Fibroblast of skin of scalp (primary cell): ENCODE data around the gene GIPC1. TPM values are rescaled to one million over a fixed set of nuclear protein-coding genes. Genes with fewer than 3 reads are reported as not detected.
"Not testable (repeated sequence)": the region's sequence is repeated elsewhere in the genome, so short reads cannot be mapped to it uniquely, and the experiment has no call there.

ENCODE experiments used
- DNase-seq: peaks from one replicate; pipeline ENCODE4 v3.0.0-alpha.2; 2013
- polyA plus RNA-seq, 2 experiments: library from polyadenylated mRNA; unstranded; fragments of 120-200 nt; gene quantifications; one replicate each; pipeline ENCODE4 v1.2.1, GENCODE V29; 2013; ENCODE audit not compliant: insufficient read length in 2 of 2

Gene GIPC1, protein sequence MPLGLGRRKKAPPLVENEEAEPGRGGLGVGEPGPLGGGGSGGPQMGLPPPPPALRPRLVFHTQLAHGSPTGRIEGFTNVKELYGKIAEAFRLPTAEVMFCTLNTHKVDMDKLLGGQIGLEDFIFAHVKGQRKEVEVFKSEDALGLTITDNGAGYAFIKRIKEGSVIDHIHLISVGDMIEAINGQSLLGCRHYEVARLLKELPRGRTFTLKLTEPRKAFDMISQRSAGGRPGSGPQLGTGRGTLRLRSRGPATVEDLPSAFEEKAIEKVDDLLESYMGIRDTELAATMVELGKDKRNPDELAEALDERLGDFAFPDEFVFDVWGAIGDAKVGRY
- 102 TPM for polyA plus RNA-seq (2013, experiment 1 of 2; ENCODE audit: insufficient read length)
- 90.5 TPM for polyA plus RNA-seq (2013, experiment 2 of 2; ENCODE audit: insufficient read length)

DNA sequence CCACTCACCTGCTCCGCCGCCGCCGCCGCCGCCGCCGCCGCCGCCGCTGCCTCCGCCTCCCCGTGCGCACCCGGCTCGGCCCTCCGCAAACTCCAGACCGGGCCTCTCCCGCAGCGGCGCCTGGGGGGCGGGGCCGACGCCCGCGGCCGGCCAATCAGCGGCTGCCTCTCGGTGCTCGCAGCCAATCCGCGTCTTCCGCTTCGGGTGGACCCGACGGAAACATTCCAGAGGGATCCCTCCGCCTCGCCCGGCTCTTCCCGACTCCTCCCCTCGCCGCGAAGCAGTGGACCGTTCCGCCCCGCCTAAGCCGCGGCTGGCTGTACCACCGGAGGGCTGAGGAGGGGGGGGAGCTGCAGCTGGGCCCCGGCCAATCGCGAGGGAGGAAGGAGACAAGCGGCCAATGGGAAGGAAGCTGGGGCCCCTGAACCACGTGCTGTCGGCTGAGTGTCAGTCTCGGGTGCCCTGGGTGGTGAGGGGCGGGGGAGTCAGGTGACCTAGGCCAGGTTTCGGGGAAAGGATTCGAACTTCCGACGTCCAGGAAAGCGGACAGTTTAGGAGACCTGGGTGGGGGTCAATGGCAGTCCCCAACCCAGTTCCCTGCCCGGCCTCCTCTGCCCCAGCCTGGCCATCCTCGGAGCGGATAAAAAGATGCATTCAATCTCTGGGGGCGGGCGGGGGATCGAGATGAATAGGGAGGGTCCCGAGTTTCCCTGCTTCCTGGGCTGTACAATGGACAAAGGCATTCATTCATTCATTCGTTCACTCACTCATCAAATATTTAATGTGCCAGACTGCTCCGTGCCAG lies at the start of gene GIPC1:
GIPC1 (minus strand) TSS at position 99 of the 805 bp plus-strand sequence. CDS start 13,151 bp downstream, outside the sequence.
- DNase-seq, result peak; percentile 100

DNA sequence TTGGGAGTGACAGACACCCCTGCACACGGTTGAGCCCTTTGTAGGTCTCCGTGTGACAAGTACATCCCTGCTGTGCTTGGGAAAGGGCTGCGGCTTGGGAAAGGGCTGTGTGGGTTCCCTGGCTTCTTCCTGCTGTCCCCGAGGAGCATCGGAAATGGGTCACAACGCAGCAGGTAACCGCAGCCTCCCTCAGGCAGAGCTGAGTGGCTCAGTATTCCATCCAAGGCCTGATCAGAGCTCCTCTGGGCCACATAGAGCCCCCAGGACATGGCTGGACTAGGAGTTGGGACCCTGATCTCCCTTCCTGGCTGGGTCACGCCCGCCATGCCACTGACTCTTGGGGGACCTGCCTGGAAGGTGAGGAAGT lies 49.8 kb upstream of the GIPC1 start:
- no peak for DNase-seq

DNA sequence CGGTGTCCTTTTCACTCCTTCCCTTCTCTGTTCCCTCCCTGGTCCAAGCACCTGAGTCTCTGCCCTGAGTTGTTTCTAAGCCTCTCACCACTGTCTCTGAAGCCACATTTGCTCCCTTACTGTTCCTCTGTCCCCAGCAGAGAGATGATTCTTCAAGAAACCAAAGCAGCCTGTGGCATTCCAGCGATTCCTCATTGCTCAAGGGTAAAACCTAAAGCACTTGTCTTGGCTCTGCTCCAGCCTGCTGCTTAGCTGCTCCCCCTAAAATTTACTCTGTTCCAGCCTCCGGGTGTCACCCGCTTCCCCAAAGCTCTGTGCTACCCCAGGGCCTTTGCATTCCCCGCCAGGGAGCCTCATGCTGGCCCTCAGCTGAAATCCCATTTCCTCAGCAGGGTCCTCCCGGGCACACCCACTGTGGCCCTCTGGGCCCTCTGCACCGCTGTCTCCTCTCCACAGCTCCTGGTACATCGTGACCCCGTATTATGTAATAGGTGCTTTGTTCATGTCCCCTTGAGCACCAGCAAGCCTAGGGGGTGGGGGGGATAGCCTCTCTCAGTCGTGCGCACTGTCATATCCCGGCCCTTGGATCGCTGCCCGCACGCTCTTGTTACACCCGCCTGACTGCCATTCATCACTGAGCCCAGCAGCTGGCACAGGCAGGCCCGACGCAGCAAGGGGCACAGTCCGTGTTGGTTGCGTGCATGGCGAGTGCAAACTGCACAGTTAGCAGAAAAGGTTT lies 49.2 kb upstream of the GIPC1 start:
- peak; percentile 56 for DNase-seq

DNA sequence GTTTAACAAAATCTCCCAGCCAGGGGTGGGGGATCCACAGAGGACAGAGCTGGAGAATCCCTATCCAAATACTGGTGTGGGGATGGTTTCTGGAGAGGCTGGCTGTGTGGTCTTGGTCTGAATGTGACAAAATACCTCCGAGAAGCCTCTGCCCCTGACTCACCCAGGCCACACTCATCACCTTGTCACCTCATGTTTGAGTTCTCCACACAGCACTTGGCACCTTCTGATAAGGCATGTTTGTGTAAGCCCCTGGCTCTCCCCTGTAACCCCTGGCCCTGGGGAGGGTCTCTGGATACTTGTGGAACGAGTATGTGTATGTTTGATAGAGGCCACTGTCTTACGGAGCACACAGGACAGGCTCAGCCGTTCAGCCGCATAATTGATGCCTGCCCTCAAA lies 48.1 kb upstream of the GIPC1 start:
- DNase-seq, result no peak

DNA sequence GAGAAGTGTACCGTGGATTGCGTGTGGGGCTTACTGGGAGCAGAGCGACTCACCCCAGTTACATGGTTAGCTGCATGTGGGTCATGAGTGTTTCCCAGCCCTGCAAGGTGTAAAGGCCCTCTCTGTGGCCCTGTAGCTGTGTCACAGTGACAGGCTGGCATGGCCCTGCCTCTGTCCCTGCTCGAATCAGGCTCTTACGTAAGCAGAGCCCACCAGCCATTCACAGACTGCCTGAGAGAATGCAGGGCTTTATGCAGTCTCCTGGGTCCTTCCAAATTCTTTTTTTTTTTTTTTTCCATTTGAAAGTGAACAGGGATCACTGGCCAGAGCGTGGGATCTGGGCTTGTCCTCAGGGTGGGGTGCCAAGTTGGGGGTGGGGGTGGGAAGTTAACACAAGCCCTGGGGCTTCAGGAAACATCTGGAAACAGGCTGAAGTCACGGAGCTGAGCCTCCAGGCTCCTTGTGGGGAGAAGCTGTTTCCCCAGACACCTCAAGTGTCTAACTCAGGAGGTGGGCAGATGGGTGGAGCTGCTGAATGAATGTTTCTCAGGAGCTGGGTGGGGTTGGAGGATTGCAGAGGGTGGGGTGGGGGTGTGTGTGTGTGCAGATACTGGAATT lies 46.9 kb upstream of the GIPC1 start:
- DNase-seq, result peak; percentile 56

DNA sequence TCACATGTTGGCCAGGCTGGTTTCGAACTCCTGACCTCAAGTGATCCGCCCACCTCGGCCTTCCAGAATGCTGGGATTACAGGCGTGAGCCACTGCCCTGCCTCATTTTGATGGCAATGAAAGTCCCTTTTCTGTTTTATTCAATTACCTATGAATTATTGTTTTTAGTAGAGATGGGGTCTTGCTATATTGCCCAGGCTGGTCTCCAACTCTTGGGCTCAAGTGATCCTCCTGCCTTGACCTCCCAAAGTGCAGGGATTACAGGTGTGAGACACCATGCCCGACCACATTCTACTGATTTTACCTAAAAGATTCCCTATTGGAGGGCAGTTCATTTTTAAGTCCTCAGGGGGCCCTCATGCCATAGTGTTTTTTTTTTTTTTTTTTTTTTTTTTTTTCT lies 46.1 kb upstream of the GIPC1 start:
- not testable (repeated sequence) for DNase-seq

DNA sequence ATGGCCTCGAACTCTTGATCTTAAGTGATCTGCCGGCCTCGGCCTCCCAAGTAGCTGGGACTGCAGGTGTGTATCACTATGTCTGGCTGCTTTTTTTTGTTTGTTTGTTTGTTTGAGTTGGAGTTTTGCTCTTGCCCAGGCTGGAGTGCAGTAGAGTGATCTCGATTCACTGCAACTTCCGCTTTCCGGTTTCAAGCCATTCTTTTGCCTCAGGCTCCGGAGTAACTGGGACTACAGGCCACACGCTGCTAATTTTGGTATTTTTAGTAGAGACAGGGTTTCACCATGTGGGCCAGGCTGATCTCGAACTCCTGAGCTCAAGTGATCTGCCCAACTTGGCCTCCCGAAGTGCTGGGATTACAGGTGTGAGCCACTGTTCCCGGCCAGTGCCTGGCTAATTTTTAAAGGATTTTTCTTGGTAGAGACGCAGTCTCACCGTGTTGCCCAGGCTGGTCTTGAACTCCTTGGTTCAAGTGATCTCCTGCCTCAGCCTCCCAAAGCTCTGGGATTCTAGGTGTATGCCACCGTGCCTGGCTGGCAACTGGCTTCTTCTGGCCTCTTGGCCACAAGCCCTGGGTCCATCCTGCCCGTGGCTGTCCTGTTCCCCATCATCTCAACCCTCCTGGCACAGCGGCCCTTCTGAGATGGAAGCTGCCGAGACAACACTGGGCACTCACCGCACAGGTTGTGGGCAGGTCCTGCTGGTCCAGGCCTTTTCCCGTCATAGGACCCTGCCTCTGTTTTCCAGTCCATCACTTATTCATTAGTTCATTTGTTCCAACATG lies 45.0 kb upstream of the GIPC1 start:
- DNase-seq, result no peak

DNA sequence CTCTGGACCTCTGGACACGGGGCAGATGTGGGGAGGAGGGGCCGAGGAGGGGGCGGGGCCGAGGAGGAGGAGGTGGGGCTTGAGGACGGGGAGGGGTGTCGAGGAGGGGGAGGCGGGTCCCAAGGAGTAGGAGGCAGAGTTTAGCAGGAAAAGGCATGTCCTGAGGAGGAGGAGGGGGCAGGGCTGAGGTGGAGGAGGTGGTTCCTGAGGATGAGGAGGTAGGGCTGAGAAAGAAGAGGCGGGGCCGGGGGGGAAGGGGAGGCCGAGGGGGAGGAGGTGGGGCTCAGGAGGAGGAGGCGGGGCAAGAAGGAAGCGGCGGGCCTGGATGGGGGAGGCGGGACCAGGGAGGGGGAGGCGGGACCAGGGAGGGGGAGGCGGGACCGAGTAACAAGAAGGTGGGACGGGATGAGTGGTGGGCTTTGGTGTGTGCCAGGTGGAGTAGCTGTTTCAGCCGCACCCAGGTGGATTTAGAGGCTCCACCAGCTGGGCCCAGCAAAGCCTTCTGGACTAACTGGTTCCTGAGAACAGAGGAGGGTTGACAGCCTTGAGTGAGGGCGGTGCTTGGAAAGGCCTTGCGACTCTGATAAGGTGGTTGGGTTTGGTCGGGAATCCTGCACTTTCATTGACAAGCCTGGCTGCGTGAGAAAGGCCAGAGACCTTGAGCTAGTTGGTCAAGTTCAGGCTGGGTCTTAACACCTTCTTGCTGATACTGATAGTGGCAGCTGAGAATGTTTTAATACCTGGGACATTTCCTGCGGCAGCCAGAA lies 41.2 kb upstream of the GIPC1 start:
- peak; percentile 38 for DNase-seq

DNA sequence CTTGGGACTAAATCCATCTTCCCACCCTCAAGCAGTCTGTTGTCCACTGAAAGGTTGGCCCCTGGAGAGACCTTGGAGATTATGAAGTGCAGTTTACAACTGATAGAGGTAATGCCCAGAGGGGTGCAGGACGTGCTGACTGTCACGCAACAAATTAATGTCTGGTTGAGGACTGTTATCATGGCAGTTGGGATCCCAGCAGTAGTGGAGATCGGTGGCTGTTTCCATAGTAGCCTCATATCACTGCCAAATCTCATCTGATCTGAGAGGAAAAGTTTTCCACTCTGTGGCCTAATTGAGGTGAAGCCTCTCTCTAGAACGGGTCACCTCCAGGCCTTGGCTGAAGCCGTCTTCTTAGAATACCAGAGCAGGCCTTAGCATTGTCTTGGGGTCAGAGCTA lies 37.5 kb upstream of the GIPC1 start:
- DNase-seq, result no peak

DNA sequence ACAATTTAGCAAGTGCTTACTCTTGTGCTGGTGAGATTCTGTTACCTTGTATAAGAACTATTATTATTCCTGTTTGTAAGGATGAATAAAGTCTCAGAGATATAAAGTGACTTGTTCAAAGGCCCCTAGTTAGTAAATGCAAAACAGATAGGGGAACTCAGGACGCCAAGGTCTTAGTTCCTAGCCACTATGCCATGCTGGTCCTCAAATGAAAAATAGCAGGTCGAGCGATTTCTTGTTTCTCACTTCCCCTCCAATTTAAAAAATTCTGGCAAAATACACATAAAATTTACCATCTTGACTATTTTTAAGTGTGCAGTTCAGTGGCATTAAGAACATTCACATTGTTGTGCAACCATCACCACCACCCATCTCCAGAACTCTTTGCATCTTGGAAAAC lies 34.6 kb upstream of the GIPC1 start:
- no peak for DNase-seq

DNA sequence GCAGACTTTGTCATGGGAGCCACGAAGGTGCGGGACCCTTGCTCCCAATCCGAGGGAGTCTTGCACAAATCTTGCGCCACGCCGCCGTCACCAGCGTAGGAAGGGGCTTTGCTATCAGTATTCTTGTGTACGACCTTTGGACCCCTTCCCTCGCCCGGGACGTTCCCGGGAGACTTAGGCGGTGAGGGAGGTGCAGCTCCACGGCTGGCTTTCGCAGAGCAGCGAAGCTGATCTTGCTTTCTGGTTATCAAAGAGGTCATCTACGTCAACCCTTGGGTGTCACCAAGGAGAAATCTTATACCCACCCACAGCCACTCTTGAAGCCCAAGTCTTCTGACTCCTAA lies 34.0 kb upstream of the GIPC1 start:
- no peak for DNase-seq

DNA sequence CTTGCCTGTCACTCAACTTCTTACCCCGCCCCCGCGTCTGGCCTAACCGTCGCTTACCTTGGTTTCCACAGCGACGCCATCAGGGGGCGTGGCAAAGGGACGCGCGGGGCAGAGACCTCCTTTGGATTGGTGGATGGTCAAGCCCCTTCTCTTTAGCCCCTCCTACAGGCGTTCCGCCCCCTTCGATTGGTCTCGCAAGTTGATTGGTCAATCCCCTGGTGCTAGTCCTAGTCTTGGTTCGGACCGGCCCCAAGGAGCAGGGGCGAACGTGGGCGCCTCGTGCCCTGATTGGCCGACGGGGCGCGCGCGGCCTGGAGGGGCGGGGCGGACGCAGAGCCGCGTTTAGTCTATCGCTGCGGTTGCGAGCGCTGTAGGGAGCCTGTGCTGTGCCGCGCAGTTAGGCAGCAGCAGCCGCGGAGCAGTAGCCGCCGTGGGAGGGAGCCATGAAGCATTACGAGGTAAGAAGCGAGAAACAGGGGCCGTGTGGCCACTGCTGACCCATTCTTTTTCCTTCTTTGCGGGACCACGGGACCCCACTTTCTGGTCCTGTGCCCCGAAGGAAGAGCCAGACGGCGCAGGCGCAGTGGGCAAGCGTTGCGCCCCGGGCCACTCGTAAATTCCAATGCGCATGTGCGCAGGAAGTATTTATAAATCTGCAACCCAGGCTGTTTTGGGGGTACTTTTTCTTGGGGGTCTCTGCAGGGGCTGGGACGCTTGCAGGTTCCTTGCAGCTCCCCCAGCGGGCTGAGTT lies 33.5 kb upstream of the GIPC1 start, which contains the start of gene TECR:
TECR (plus strand) TSS at position 341 of the 751 bp plus-strand sequence; CDS start at position 444, 103 bp downstream.
- peak; percentile 100 for DNase-seq

DNA sequence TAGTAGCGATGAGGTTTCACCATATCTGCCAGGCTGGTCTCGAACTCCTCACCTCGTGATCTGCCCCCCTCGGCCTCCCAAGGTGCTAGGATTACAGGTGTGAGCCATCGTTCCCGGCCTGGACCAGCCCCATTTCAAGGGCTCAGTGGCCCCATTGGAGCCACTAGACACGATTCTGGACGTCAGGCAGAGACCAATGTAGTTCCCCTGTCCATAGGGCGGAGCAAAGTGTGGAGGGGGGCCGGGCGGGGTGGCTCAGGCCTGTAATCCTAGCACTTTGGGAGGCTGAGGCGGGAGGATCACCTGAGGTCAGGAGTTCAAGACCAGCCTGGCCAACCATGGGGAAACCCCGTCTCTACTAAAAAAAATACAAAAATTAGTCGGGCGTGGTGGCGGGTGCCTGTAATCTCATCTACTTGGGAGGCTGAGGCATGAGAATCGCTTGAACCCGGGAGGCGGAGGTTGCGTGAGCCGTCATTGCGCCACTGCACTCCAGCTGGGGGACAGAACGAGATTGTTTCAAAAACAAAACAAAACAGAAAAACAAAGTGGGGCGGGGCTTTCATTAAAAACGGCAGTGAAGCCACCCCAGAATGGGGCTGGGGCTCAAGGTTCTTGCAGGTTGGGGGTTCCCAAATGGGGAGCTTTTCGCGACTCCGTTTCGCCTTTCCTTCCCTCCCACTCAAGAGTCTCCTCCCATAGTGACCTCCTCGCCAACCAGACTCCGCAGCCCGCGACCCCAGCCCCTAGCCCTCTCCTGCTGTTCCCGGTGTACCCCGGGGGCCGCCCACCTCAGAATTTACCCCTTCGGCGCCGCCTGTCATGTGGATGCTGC lies 32.7 kb upstream of the GIPC1 start:
- no peak for DNase-seq

DNA sequence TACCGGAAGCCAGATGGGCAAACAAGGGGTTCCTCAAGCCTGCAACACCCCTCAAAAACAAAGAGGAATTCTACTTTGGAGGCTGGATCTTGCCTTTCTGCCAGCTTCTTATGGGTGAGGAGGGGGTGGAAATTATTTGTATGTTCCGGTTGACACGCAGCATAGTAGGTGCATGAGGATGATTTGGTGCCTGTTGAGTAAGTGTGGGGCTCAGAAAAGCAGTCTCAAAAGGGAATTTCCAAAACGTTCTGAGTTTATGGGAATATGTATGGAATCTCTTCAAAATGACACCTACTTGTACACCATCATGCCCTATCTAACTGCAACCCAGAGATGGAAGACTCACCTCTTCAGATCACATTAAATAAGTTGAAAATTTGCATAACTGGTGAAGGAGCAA lies 30.5 kb upstream of the GIPC1 start:
- no peak for DNase-seq

DNA sequence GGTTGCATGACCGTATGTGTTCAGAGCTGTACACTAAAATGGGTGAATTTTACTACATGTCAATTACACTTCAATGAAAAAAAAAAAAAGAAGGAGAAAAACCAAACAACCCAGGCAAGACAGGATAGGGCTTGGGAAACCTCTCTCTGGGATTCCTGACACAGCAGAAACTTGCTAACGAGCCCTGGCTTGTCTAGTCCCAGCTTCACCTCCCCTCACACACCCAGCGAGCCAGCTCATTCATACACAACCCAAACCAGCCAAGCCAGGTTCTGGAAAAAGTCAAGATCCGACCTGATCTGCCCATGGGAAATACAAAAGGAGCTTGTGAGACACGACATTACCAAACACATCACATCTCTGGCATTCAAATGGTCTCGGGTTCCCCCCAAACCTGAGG lies 29.8 kb upstream of the GIPC1 start:
- no peak for DNase-seq

DNA sequence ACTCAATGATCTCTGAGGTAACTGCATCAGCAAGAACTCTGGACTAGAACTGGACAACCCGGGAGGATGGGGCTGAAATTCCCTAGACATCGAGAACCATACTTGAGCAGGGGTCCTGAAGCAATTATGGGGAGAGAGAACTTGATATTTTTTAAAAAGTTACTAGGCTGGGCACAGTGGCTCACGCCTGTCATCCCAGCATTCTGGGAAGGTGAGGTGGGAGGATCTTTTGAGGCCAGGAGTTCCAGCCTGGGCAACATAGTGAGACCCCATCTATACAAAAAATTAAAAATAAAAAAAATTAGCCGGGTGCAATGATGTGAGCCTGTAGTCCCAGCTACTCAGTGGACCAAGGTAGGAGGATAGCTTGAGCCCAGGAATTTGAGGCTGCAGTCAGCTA lies 24.6 kb upstream of the GIPC1 start:
- no peak for DNase-seq

DNA sequence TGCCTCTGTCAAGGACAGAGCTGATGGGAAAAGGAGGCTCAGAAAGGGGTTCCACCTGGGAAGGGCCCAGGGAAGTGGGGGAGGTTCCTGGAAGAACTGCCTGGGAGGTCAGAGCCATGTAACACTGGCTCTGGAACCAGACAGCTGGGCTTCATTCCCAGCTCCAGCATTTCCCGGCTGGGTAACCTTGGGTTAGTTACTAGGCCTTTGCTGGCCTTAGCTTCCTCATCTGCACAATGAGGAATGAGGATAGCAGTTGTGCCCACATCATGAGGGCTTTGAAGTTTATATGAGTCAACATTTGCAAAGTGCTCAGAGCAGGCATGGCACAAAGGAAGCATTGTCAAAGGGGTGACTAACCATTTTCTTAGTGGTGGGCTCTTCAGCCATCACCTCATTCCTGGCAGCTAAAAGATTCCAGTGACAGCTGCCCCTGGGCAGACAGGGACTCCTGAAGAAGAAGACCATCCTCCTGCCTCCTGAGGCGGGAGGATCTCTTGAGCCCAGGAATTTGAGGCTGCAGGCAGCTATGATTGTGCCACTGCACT lies 24.0 kb upstream of the GIPC1 start:
- no peak for DNase-seq

DNA sequence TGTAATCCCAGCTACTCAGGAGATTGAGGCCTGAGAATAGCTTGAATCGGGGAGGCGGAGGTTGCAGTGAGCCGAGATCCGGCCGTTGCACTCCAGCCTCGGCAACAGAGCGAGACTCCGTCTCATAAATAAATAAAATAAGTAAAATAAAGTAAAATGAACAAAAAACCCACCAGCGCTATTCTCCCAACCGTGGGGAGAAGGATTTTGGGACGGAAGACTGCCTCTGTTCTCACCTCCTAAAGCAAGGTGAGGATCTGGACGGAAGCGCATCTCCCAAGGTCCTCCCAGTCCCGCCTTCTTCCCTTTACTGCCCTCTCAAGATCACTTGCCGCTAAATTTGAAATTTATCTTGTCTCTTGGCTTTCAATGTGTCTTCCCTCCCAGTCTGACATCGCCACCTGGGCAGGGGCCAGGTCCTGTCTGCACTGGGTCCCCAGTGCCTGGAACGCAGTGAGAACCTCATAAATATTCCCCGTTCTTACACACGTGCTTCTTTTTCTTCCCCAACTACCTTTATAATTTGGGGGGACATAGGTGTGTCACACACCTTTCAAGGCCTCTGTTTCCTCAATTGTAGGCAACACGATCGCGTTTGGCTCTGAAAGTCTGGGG lies 23.4 kb upstream of the GIPC1 start:
- DNase-seq, result no peak
